SK-N-SH (cell line): ENCODE measurements around the gene RETSAT.

Experiments used
- CTCF ChIP-seq: fragments of 200-600 bp; sonication (generic); IDR thresholded peaks from 2 replicates; pipeline ENCODE4 v1.6.1; 2017; ENCODE audit warnings: antibody characterized with exemption, mild to moderate bottlenecking, moderate library complexity
- ELF1 ChIP-seq: IDR thresholded peaks from 2 replicates; pipeline ENCODE4 v1.4.0; 2012
- EP300 ChIP-seq, 2 experiments: IDR thresholded peaks; 2 replicates each; pipeline versions ENCODE4 v1.4.0 to v1.6.1; 2012; ENCODE audit warnings: borderline replicate concordance in 1 of 2, low read depth in 1 of 2, low read length in 1 of 2
- EZH2phosphoT487 ChIP-seq: fragments of 200-600 bp; sonication (generic); IDR thresholded peaks from 2 replicates; pipeline ENCODE4 v1.6.1; 2017; ENCODE audit warnings: low read depth, mixed run types, mild to moderate bottlenecking, antibody characterized with exemption, moderate library complexity, borderline replicate concordance
- FOXM1 ChIP-seq: IDR thresholded peaks from 2 replicates; pipeline ENCODE4 v1.4.0; 2012; ENCODE audit warnings: low read depth, mild to moderate bottlenecking
- MEF2A ChIP-seq: IDR thresholded peaks from 2 replicates; pipeline ENCODE4 v1.4.0; 2012; ENCODE audit warnings: low read depth, borderline replicate concordance
- POLR2AphosphoS5 ChIP-seq: IDR thresholded peaks from 2 replicates; pipeline ENCODE4 v1.6.1; 2012; ENCODE audit warnings: low read depth, low read length
- RAD21 ChIP-seq: IDR thresholded peaks from 2 replicates; pipeline ENCODE4 v1.6.1; 2012; ENCODE audit warnings: mild to moderate bottlenecking, low read length
- TAF1 ChIP-seq: IDR thresholded peaks from 2 replicates; pipeline ENCODE4 v1.6.1; 2012; ENCODE audit warnings: low read depth, mild to moderate bottlenecking, low read length, moderate library complexity, borderline replicate concordance
- USF1 ChIP-seq: IDR thresholded peaks from 2 replicates; pipeline ENCODE4 v1.4.0; 2012; ENCODE audit warnings: low read depth, borderline replicate concordance
- USF2 ChIP-seq: fragments of 150-350 bp; IDR thresholded peaks from 2 replicates; pipeline ENCODE4 v1.6.1; 2017; ENCODE audit warnings: antibody characterized with exemption, low read length, low read depth, borderline replicate concordance

GRCh38 chr2:85341269-85342029, 12.9 kb downstream of the RETSAT start:
- no peak for TF ChIP-seq CTCF
- TF ChIP-seq EZH2phosphoT487, result no peak
- TF ChIP-seq POLR2AphosphoS5, result no peak
- no peak for TF ChIP-seq EP300 (IDR thresholded peaks at IDR 0.05; ENCODE audit: borderline replicate concordance in 1 of 2, low read depth in 1 of 2, low read length in 1 of 2)
- TF ChIP-seq FOXM1, result no peak
- no peak for TF ChIP-seq RAD21
- TF ChIP-seq TAF1, result no peak
- TF ChIP-seq ELF1, result no peak
- TF ChIP-seq USF2, result no peak
- no peak for TF ChIP-seq MEF2A
- no peak for TF ChIP-seq USF1
